GM12892 (cell line): ENCODE results near the gene EPHX1.

ENCODE experiments used
- POLR2A ChIP-seq: IDR thresholded peaks from 2 replicates; pipeline ENCODE4 v1.6.1; 2011; ENCODE audit warnings: low read depth, low read length, control low read depth
- POLR2AphosphoS5 ChIP-seq: IDR thresholded peaks from 2 replicates; pipeline ENCODE4 v1.6.1; 2011; ENCODE audit warnings: low read depth, low read length, control low read depth
- TAF1 ChIP-seq: IDR thresholded peaks from 2 replicates; pipeline ENCODE4 v1.6.1; 2011; ENCODE audit warnings: low read depth, mild to moderate bottlenecking, control low read depth, low read length, borderline replicate concordance

DNA sequence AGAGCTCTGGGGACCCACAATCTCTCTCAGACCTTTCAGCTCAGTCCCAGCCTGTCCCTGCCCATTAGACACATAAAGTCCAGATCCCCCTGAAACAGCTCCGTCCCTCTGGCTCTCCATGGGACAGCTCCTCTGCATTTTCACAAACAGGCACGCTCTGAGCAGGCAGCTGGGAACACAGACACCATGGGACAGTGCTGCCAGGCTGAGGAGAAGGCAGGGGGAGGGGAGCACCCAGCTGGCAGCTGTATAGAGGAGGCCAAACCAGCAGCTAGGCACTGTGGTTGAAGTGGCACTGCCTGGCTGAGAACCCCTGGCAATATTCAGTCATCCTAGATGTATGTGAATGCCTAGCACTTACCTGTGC lies 70.3 kb downstream of the EPHX1 start:
- TF ChIP-seq POLR2AphosphoS5 (no peak), TAF1 (no peak), POLR2A (no peak)
